Trophoblast cell (in vitro differentiated cells and primary cell): Measurements from ENCODE around the gene IFNA6.

Experiments used
- DNase-seq, 2 donors: peaks; one replicate each; pipeline ENCODE4 v3.0.0-alpha.2; 2016
- H2AFZ ChIP-seq: 2 replicates; pipeline ENCODE4 v1.6.1; 2013; ENCODE audit warnings: low read length, moderate library complexity, mild to moderate bottlenecking; ENCODE audit not compliant: insufficient read depth, poor library complexity
- H2AK5ac ChIP-seq: 2 replicates; pipeline ENCODE4 v1.6.1; 2013; ENCODE audit warnings: mild to moderate bottlenecking, low read length
- H2BK120ac ChIP-seq: 2 replicates; pipeline ENCODE4 v1.6.1; 2013; ENCODE audit warnings: low read length, mild to moderate bottlenecking, moderate library complexity; ENCODE audit not compliant: insufficient read depth, poor library complexity
- H2BK12ac ChIP-seq: 2 replicates; pipeline ENCODE4 v1.6.1; 2013; ENCODE audit warnings: mild to moderate bottlenecking, low read length, moderate library complexity
- H2BK5ac ChIP-seq: 2 replicates; pipeline ENCODE4 v1.6.1; 2013; ENCODE audit warnings: low read length, low read depth, moderate library complexity, mild to moderate bottlenecking; ENCODE audit not compliant: poor library complexity
- H3K14ac ChIP-seq: 2 replicates; pipeline ENCODE4 v1.6.1; 2013; ENCODE audit warnings: mild to moderate bottlenecking, low read length
- H3K18ac ChIP-seq: 2 replicates; pipeline ENCODE4 v1.6.1; 2013; ENCODE audit warnings: mild to moderate bottlenecking, low read length
- H3K23ac ChIP-seq: 2 replicates; pipeline ENCODE4 v1.6.1; 2013; ENCODE audit warnings: low read length
- H3K27ac ChIP-seq: 2 replicates; pipeline ENCODE4 v1.5.1; 2013; ENCODE audit warnings: low read depth, mild to moderate bottlenecking, inconsistent platforms, low read length, moderate library complexity
- H3K27me3 ChIP-seq: 2 replicates; pipeline ENCODE4 v1.6.1; 2013; ENCODE audit warnings: inconsistent platforms, mild to moderate bottlenecking, low read length, moderate library complexity; ENCODE audit not compliant: insufficient read depth
- H3K36me3 ChIP-seq, 2 experiments: 1 replicate in 1 of 2; 2 replicates in 1 of 2; pipeline ENCODE4 v1.6.1; 2013; ENCODE audit warnings: low read length in 2 of 2, mild to moderate bottlenecking in 2 of 2, moderate library complexity in 1 of 2; ENCODE audit not compliant: insufficient read depth in 2 of 2, control insufficient read depth in 1 of 2
- H3K4ac ChIP-seq: 2 replicates; pipeline ENCODE4 v1.6.1; 2013; ENCODE audit warnings: low read depth, mild to moderate bottlenecking, low read length, moderate library complexity
- H3K4me1 ChIP-seq, 2 experiments: 1 replicate in 1 of 2; 2 replicates in 1 of 2; pipeline ENCODE4 v1.6.1; 2013; ENCODE audit warnings: low read length in 2 of 2, mild to moderate bottlenecking in 2 of 2, moderate library complexity in 1 of 2; ENCODE audit not compliant: insufficient read depth in 2 of 2, control insufficient read depth in 1 of 2
- H3K4me2 ChIP-seq: 2 replicates; pipeline ENCODE4 v1.6.1; 2013; ENCODE audit warnings: inconsistent platforms, mild to moderate bottlenecking, low read length, moderate library complexity
- H3K4me3 ChIP-seq: 2 replicates; pipeline ENCODE4 v1.5.1; 2013; ENCODE audit warnings: mild to moderate bottlenecking, low read depth, low read length, inconsistent platforms
- H3K79me1 ChIP-seq: one replicate; pipeline ENCODE4 v1.6.1; 2013; ENCODE audit warnings: low read length
- H3K79me2 ChIP-seq: 2 replicates; pipeline ENCODE4 v1.6.1; 2013; ENCODE audit warnings: low read length, mild to moderate bottlenecking; ENCODE audit not compliant: control insufficient read depth, insufficient read depth, poor library complexity
- H3K9ac ChIP-seq: 2 replicates; pipeline ENCODE4 v1.6.1; 2013; ENCODE audit warnings: mild to moderate bottlenecking, low read length
- H3K9me3 ChIP-seq: 2 replicates; pipeline ENCODE4 v1.6.1; 2013; ENCODE audit warnings: low read depth, mild to moderate bottlenecking, control low read depth, inconsistent platforms, low read length; ENCODE audit not compliant: insufficient read depth
- H4K12ac ChIP-seq: 2 replicates; pipeline ENCODE4 v1.6.1; 2013; ENCODE audit warnings: low read depth, mild to moderate bottlenecking, low read length, moderate library complexity
- H4K8ac ChIP-seq: 2 replicates; pipeline ENCODE4 v1.6.1; 2013; ENCODE audit warnings: low read depth, mild to moderate bottlenecking, low read length, moderate library complexity
- H4K91ac ChIP-seq: one replicate; pipeline ENCODE4 v1.6.1; 2013; ENCODE audit warnings: low read depth, mild to moderate bottlenecking, low read length, moderate library complexity
- WGBS: extraction: QIAGEN DNeasy Blood & Tissue Kit; methylation state at CpG from one replicate; pipeline ENCODE4 v1.1.7; 2013; ENCODE audit warnings: missing lambda C conversion rate; ENCODE audit not compliant: insufficient read length, insufficient coverage; ENCODE audit errors: extremely low coverage; 5-methylcytosine and 5-hydroxymethylcytosine counted together

Gene IFNA6

GRCh38 chr9:21324047-21324446 lies 26.6 kb downstream of the IFNA6 start:
- Histone ChIP-seq H2AFZ (no peak overlapping the region), H3K36me3 (peaks cover 0 to 5% of the 10 kb centered on the region in 2 experiments), H3K27me3 (no peaks in the 10 kb centered on the region), H3K4me1 (no peaks in the 10 kb centered on the region), H4K91ac (no peak overlapping the region), H3K23ac (no peak overlapping the region), H4K12ac (no peak overlapping the region), H3K14ac (no peak overlapping the region), H3K9me3 (no peaks in the 10 kb centered on the region), H3K79me1 (no peaks in the 10 kb centered on the region), H3K4ac (no peak overlapping the region), H2BK5ac (no peak overlapping the region), H3K4me3 (no peak overlapping the region), H2BK12ac (no peak overlapping the region), H3K9ac (no peak overlapping the region), H2BK120ac (no peak overlapping the region), H2AK5ac (no peak overlapping the region), H3K4me2 (no peak overlapping the region), H3K79me2 (no peaks in the 10 kb centered on the region), H4K8ac (no peak overlapping the region), H3K27ac (no peak overlapping the region), H3K18ac (no peak overlapping the region)
- DNase-seq, result no peak
- no CpG with 5 or more reads among the region's 4 CpGs for WGBS

GRCh38 chr9:21322911-21323461 lies 27.7 kb downstream of the IFNA6 start:
- Histone ChIP-seq H2BK12ac (no peak overlapping the region), H4K8ac (peak overlapping the region; percentile 28), H4K91ac (no peak overlapping the region), H3K9ac (no peak overlapping the region), H3K14ac (no peak overlapping the region), H2BK5ac (no peak overlapping the region), H3K4me3 (no peak overlapping the region), H3K27ac (no peak overlapping the region), H2AFZ (no peak overlapping the region), H3K23ac (no peak overlapping the region), H3K18ac (no peak overlapping the region), H3K36me3 (peaks cover 0 to 5% of the 10 kb centered on the region in 2 experiments), H3K4me1 (no peaks in the 10 kb centered on the region), H3K79me2 (no peaks in the 10 kb centered on the region), H3K4me2 (no peak overlapping the region), H3K4ac (no peak overlapping the region), H2BK120ac (no peak overlapping the region), H3K79me1 (no peaks in the 10 kb centered on the region), H2AK5ac (no peak overlapping the region), H3K27me3 (no peaks in the 10 kb centered on the region), H3K9me3 (no peaks in the 10 kb centered on the region), H4K12ac (no peak overlapping the region)
- no peak for DNase-seq
- whole genome bisulfite sequencing, result no CpG with 5 or more reads among the region's 5 CpGs

GRCh38 chr9:21320465-21320864 lies 30.2 kb downstream of the IFNA6 start:
- H3K14ac ChIP-seq, result no peak overlapping the region
- H3K4me2 ChIP-seq, result no peak overlapping the region
- H3K27me3 ChIP-seq, result no peaks in the 10 kb centered on the region
- peaks cover 0 to 5% of the 10 kb centered on the region in 2 experiments for H3K36me3 ChIP-seq
- no peak overlapping the region for H2BK5ac ChIP-seq
- no peak overlapping the region for H2BK120ac ChIP-seq
- no peaks in the 10 kb centered on the region for H3K9me3 ChIP-seq
- H3K4me3 ChIP-seq, result no peak overlapping the region
- H3K27ac ChIP-seq, result no peak overlapping the region
- no peaks in the 10 kb centered on the region for H3K79me1 ChIP-seq
- H4K8ac ChIP-seq, result no peak overlapping the region
- H3K79me2 ChIP-seq, result no peaks in the 10 kb centered on the region
- no peak overlapping the region for H3K23ac ChIP-seq
- H3K4ac ChIP-seq, result no peak overlapping the region
- H2AK5ac ChIP-seq, result no peak overlapping the region
- H4K12ac ChIP-seq, result no peak overlapping the region
- WGBS, result no CpG with 5 or more reads among the region's 2 CpGs
- no peak overlapping the region for H4K91ac ChIP-seq
- no peak overlapping the region for H3K18ac ChIP-seq
- H2BK12ac ChIP-seq, result no peak overlapping the region
- H2AFZ ChIP-seq, result no peak overlapping the region
- H3K9ac ChIP-seq, result no peak overlapping the region
- no peaks in the 10 kb centered on the region for H3K4me1 ChIP-seq
- no peak for DNase-seq

GRCh38 chr9:21317956-21318923 lies 32.4 kb downstream of the IFNA6 start:
- H3K9ac ChIP-seq, result no peak overlapping the region
- H2BK5ac ChIP-seq, result no peak overlapping the region
- H3K36me3 ChIP-seq, result peaks cover 0 to 2% of the 10 kb centered on the region in 2 experiments
- H3K4ac ChIP-seq, result no peak overlapping the region
- H3K14ac ChIP-seq, result no peak overlapping the region
- H3K27me3 ChIP-seq, result no peaks in the 10 kb centered on the region
- no peak overlapping the region for H3K18ac ChIP-seq
- no peak overlapping the region for H4K8ac ChIP-seq
- H3K4me1 ChIP-seq, result no peaks in the 10 kb centered on the region
- H2AK5ac ChIP-seq, result no peak overlapping the region
- peak; percentile 10 to 64 for DNase-seq
- H3K23ac ChIP-seq, result peak overlapping the region; percentile 4
- no peaks in the 10 kb centered on the region for H3K79me2 ChIP-seq
- H4K91ac ChIP-seq, result no peak overlapping the region
- no peaks in the 10 kb centered on the region for H3K9me3 ChIP-seq
- no peak overlapping the region for H3K4me3 ChIP-seq
- H4K12ac ChIP-seq, result no peak overlapping the region
- H3K79me1 ChIP-seq, result no peaks in the 10 kb centered on the region
- no CpG with 5 or more reads among the region's 7 CpGs for WGBS
- H3K4me2 ChIP-seq, result no peak overlapping the region
- H2BK12ac ChIP-seq, result no peak overlapping the region
- H2BK120ac ChIP-seq, result no peak overlapping the region
- H3K27ac ChIP-seq, result no peak overlapping the region
- H2AFZ ChIP-seq, result no peak overlapping the region
